Common myeloid progenitor, CD34-positive (primary cell): ENCODE results near the gene ACTN2.

Experiments used
- CTCF ChIA-PET: fragments of 350-600 bp; sonication (Branson Sonifier 250); formaldehyde crosslinking; loops from one replicate; lab custom pipeline; 2021; ENCODE audit warnings: antibody characterized with exemption; lab: Charles Lee
- POLR2A ChIA-PET: fragments of 350-600 bp; sonication (Branson Sonifier 250); formaldehyde crosslinking; loops from one replicate; lab custom pipeline; 2021; ENCODE audit warnings: antibody characterized with exemption; lab: Charles Lee
- DNase-seq, 3 donors: peaks; one replicate each; pipeline versions ENCODE4 v3.0.0 to v3.0.0-alpha.2; 2013
- H3K27ac ChIP-seq, 2 experiments: 1 replicate in 1 of 2; 2 replicates in 1 of 2; pipeline ENCODE4 v1.7.0; 2013; ENCODE audit warnings: inconsistent platforms in 2 of 2, low read length in 2 of 2, mild to moderate bottlenecking in 2 of 2, low read depth in 1 of 2, moderate library complexity in 1 of 2; ENCODE audit not compliant: severe bottlenecking in 2 of 2, insufficient read depth in 1 of 2, poor library complexity in 1 of 2
- H3K27me3 ChIP-seq, 5 experiments: replicated peaks in 2 of 5; 1 replicate in 3 of 5; 2 replicates in 2 of 5; pipeline versions ENCODE4 v1.6.1 to v1.7.0; 2013; ENCODE audit warnings: low read length in 4 of 5, mild to moderate bottlenecking in 2 of 5, moderate library complexity in 2 of 5, inconsistent platforms in 1 of 5; ENCODE audit not compliant: insufficient read depth in 5 of 5, control insufficient read depth in 4 of 5
- H3K36me3 ChIP-seq, 4 experiments: 1 replicate in 2 of 4; 2 replicates in 2 of 4; pipeline versions ENCODE4 v1.6.1 to v1.7.0; 2013; ENCODE audit warnings: low read length in 3 of 4, control low read depth in 1 of 4, mild to moderate bottlenecking in 1 of 4; ENCODE audit not compliant: control insufficient read depth in 4 of 4, insufficient read depth in 4 of 4
- H3K4me1 ChIP-seq, 4 experiments: 1 replicate in 3 of 4; 2 replicates in 1 of 4; pipeline versions ENCODE4 v1.6.1 to v1.7.1; 2013; ENCODE audit warnings: low read length in 3 of 4, mild to moderate bottlenecking in 3 of 4, control low read depth in 1 of 4, inconsistent platforms in 1 of 4, moderate library complexity in 1 of 4; ENCODE audit not compliant: control insufficient read depth in 4 of 4, insufficient read depth in 4 of 4; ENCODE audit errors: control extremely low read depth in 1 of 4
- H3K4me3 ChIP-seq, 7 experiments: 1 replicate in 4 of 7; 2 replicates in 3 of 7; pipeline versions ENCODE4 v1.5.1 to v1.7.0; 2013; ENCODE audit warnings: mild to moderate bottlenecking in 7 of 7, low read length in 6 of 7, moderate library complexity in 6 of 7, inconsistent platforms in 2 of 7, low read depth in 2 of 7, control low read depth in 1 of 7; ENCODE audit not compliant: insufficient read depth in 4 of 7, control insufficient read depth in 1 of 7; ENCODE audit errors: extremely low read depth in 1 of 7
- H3K9me3 ChIP-seq, 5 experiments: 1 replicate in 4 of 5; 2 replicates in 1 of 5; pipeline versions ENCODE4 v1.6.1 to v1.7.1; 2013; ENCODE audit warnings: low read length in 4 of 5, mild to moderate bottlenecking in 2 of 5, inconsistent platforms in 1 of 5, low read depth in 1 of 5, moderate library complexity in 1 of 5; ENCODE audit not compliant: control insufficient read depth in 4 of 5, insufficient read depth in 2 of 5; ENCODE audit errors: control extremely low read depth in 1 of 5
- WGBS: methylation state at CpG from one replicate; pipeline ENCODE4 v1.1.5; 2013; ENCODE audit not compliant: insufficient coverage; 5-methylcytosine and 5-hydroxymethylcytosine counted together

Gene ACTN2

GRCh38 chr1:236681219-236681618 is 5.1 kb upstream of the ACTN2 start:
- DNase-seq = no peak
- H3K36me3 ChIP-seq = no peaks in the 10 kb centered on the region
- H3K27ac ChIP-seq = no peak overlapping the region
- H3K9me3 ChIP-seq = no peaks in the 10 kb centered on the region
- H3K4me3 ChIP-seq = no peak overlapping the region
- ChIA-PET CTCF (interaction anchor here (1.1 kb wide), 1 partner anchor 9 kb away, joined by 3 read pairs; no protein-coding TSS in a partner anchor), POLR2A (no interaction called here)
- peaks cover 2 to 26% (median 8%) of the 10 kb centered on the region in 5 experiments for H3K27me3 ChIP-seq
- H3K4me1 ChIP-seq = peaks cover 0 to 6% (median 2%) of the 10 kb centered on the region in 4 experiments
- 88% methylated on average over 3 of the region's 3 CpGs for WGBS

GRCh38 chr1:236685205-236685916 is 938 bp upstream of the ACTN2 start:
- Histone ChIP-seq H3K4me3 (no peak overlapping the region), H3K4me1 (peaks cover 0 to 12% (median 7%) of the 10 kb centered on the region in 4 experiments), H3K36me3 (no peaks in the 10 kb centered on the region), H3K9me3 (peaks cover 0 to 6% (median 0%) of the 10 kb centered on the region in 5 experiments), H3K27me3 (peaks cover 15 to 62% (median 29%) of the 10 kb centered on the region in 5 experiments), H3K27ac (no peak overlapping the region)
- CTCF ChIA-PET = no interaction called here
- POLR2A ChIA-PET = no interaction called here
- WGBS = 91% methylated on average over 11 of the region's 12 CpGs
- peak in 2 of 3 donors; percentile 4 to 9 for DNase-seq

- Histone ChIP-seq H3K4me1 (peaks cover 0 to 12% (median 7%) of the 10 kb centered on the region in 4 experiments), H3K9me3 (peaks cover 0 to 6% (median 0%) of the 10 kb centered on the region in 5 experiments), H3K27me3 (peaks cover 13 to 62% (median 27%) of the 10 kb centered on the region in 5 experiments), H3K4me3 (peak overlapping the region in 4 of 7 experiments; percentile 39 to 69 (median 60)), H3K27ac (no peak overlapping the region), H3K36me3 (no peaks in the 10 kb centered on the region)
- peak in 1 of 3 donors; percentile 5 for DNase-seq
- ChIA-PET CTCF (no interaction called here), POLR2A (no interaction called here)
- 13% methylated on average over 24 of the region's 31 CpGs for WGBS
Observed at GRCh38 chr1:236686815-236687160, 489 bp downstream of the ACTN2 start.

- DNase-seq = no peak
- 72% methylated on average over 6 of the region's 8 CpGs for WGBS
- peak overlapping the region in 1 of 7 experiments; percentile 69 for H3K4me3 ChIP-seq
- peaks cover 0 to 12% (median 7%) of the 10 kb centered on the region in 4 experiments for H3K4me1 ChIP-seq
- peaks cover 0 to 6% (median 0%) of the 10 kb centered on the region in 5 experiments for H3K9me3 ChIP-seq
- no peak overlapping the region for H3K27ac ChIP-seq
- POLR2A ChIA-PET = no interaction called here
- CTCF ChIA-PET = no interaction called here
- peaks cover 13 to 62% (median 27%) of the 10 kb centered on the region in 5 experiments for H3K27me3 ChIP-seq
- H3K36me3 ChIP-seq = no peaks in the 10 kb centered on the region
Observed at GRCh38 chr1:236687273-236687672, 974 bp downstream of the ACTN2 start.

GRCh38 chr1:236688705-236689104 is 2.4 kb downstream of the ACTN2 start:
- 100% methylated on average over 2 of the region's 4 CpGs for WGBS
- Histone ChIP-seq H3K27ac (no peak overlapping the region), H3K36me3 (no peaks in the 10 kb centered on the region), H3K9me3 (peaks cover 0 to 6% (median 0%) of the 10 kb centered on the region in 5 experiments), H3K4me1 (peaks cover 0 to 12% (median 7%) of the 10 kb centered on the region in 4 experiments), H3K27me3 (peaks cover 13 to 56% (median 27%) of the 10 kb centered on the region in 5 experiments), H3K4me3 (no peak overlapping the region)
- no peak for DNase-seq
- CTCF ChIA-PET = no interaction called here
- POLR2A ChIA-PET = no interaction called here

GRCh38 chr1:236689713-236690569 is 3.6 kb downstream of the ACTN2 start:
- H3K36me3 ChIP-seq = no peaks in the 10 kb centered on the region
- H3K4me1 ChIP-seq = peaks cover 0 to 12% (median 7%) of the 10 kb centered on the region in 4 experiments
- H3K27me3 ChIP-seq = peaks cover 13 to 47% (median 27%) of the 10 kb centered on the region in 5 experiments
- peaks cover 0 to 6% (median 0%) of the 10 kb centered on the region in 5 experiments for H3K9me3 ChIP-seq
- H3K27ac ChIP-seq = no peak overlapping the region
- no peak for DNase-seq
- CTCF ChIA-PET = no interaction called here
- 88% methylated on average over 8 of the region's 11 CpGs for WGBS
- no peak overlapping the region for H3K4me3 ChIP-seq
- POLR2A ChIA-PET = no interaction called here
